HG02678 (cell line): ENCODE data around the gene RPS6KA2.
A peak's percentile ranks its signal among the peaks of the same experiment; 100 is the strongest.

Experiments
- ATAC-seq: cut with Tn5 transposase; IDR thresholded peaks from one replicate; pipeline ENCODE4 v1.9.1; 2021; ENCODE audit warnings: mild to moderate bottlenecking, moderate library complexity; ENCODE audit not compliant: unreplicated experiment

RPS6KA2 gene

GRCh38 chr6:166460473-166461437 is 166.3 kb downstream of the RPS6KA2 start:
- no peak for ATAC-seq

GRCh38 chr6:166459906-166460305 is 167.1 kb downstream of the RPS6KA2 start:
- ATAC-seq: no peak

GRCh38 chr6:166459272-166459671 is 167.8 kb downstream of the RPS6KA2 start:
- no peak for ATAC-seq

GRCh38 chr6:166456395-166457156 is 170.5 kb downstream of the RPS6KA2 start:
- ATAC-seq: peak; percentile 69

GRCh38 chr6:166454692-166455515 is 172.1 kb downstream of the RPS6KA2 start:
- ATAC-seq: no peak

- no peak for ATAC-seq
These were observed 173.4 kb downstream of the RPS6KA2 start for GRCh38 chr6:166453651-166454050.

GRCh38 chr6:166450167-166450873 is 176.7 kb downstream of the RPS6KA2 start:
- no peak for ATAC-seq

- ATAC-seq: no peak
These were observed 177.4 kb downstream of the RPS6KA2 start for GRCh38 chr6:166449641-166450040.

- no peak for ATAC-seq
These were observed 178.0 kb downstream of the RPS6KA2 start for GRCh38 chr6:166449036-166449435.

GRCh38 chr6:166448432-166448831 is 178.6 kb downstream of the RPS6KA2 start:
- ATAC-seq: no peak

- ATAC-seq: no peak
These were observed 180.4 kb downstream of the RPS6KA2 start for GRCh38 chr6:166446567-166447065.

- ATAC-seq: no peak
These were observed 180.9 kb downstream of the RPS6KA2 start for GRCh38 chr6:166446146-166446545.

GRCh38 chr6:166444446-166444845 is 182.6 kb downstream of the RPS6KA2 start:
- ATAC-seq: no peak

GRCh38 chr6:166443166-166443565 is 183.9 kb downstream of the RPS6KA2 start:
- ATAC-seq: no peak

- ATAC-seq: no peak
These were observed 184.8 kb downstream of the RPS6KA2 start for GRCh38 chr6:166442131-166442685.

- no peak for ATAC-seq
These were observed 185.5 kb downstream of the RPS6KA2 start for GRCh38 chr6:166441325-166442078.

GRCh38 chr6:166440729-166441128 is 186.3 kb downstream of the RPS6KA2 start:
- ATAC-seq: no peak

- no peak for ATAC-seq
These were observed 186.9 kb downstream of the RPS6KA2 start for GRCh38 chr6:166440106-166440505.
